K562 (cell line): Measurements from ENCODE around the gene ADAM30. TPM values are rescaled to one million over a fixed set of nuclear protein-coding genes. Genes with fewer than 3 reads are reported as not detected.

Source experiments
- ATAC-seq: fragments of 200-7000 bp; cut with Tn5 transposase; 3 replicates; pipeline ENCODE4 v1.9.1; 2020; ENCODE audit warnings: moderate library complexity
- BruUV-seq: library from RNA; stranded (reverse); fragments of 400-500 nt; replicated peaks from 2 replicates; lab custom pipeline; 2021; lab: Mats Ljungman, UMichigan
- CTCF ChIA-PET: fragments of 300-600 bp; formaldehyde crosslinking; extraction: SDS; loops from one replicate; lab custom pipeline; 2021; ENCODE audit warnings: low intra/inter-chr PET ratio; lab: Yijun Ruan, JAX
- POLR2A ChIA-PET: fragments of 300-600, 350-650 bp; sonication (Branson Sonifier 250); formaldehyde crosslinking; extraction: SDS; loops from one replicate; lab custom pipeline; 2021; ENCODE audit warnings: antibody characterized with exemption, inconsistent platforms; lab: Yijun Ruan, JAX
- DNase-seq, 4 experiments: peaks; one replicate each; pipeline versions ENCODE4 v3.0.0 to v3.0.0-alpha.2; 2011 to 2018; ENCODE audit warnings: low spot score in 3 of 4, mixed read lengths in 3 of 4; ENCODE audit errors: extremely low read depth in 1 of 4
- FAIRE-seq: peaks from 2 replicates; lab custom pipeline; 2011; peaks lifted over from hg19 to GRCh38; lab: Jason Lieb, UNC
- H2AFZ ChIP-seq: 2 replicates; pipeline ENCODE4 v1.6.0; 2011; ENCODE audit warnings: low read depth, low read length, control low read depth, inconsistent platforms
- H3K27ac ChIP-seq: fragments of 200-600 bp; 3 replicates; pipeline ENCODE4 v1.8.0; 2011; ENCODE audit warnings: low read depth, mild to moderate bottlenecking, control low read depth, inconsistent platforms, low read length, moderate library complexity, mixed read lengths; ENCODE audit errors: extremely low read depth
- H3K27me3 ChIP-seq, 2 experiments: fragments of 300-600 bp in 1 of 2; 2 replicates in 1 of 2; 3 replicates in 1 of 2; pipeline versions ENCODE4 v1.6.0 to v1.8.0; 2011; ENCODE audit warnings: inconsistent platforms in 2 of 2, low read length in 2 of 2, mild to moderate bottlenecking in 1 of 2, mixed read lengths in 1 of 2, moderate library complexity in 1 of 2; ENCODE audit not compliant: control insufficient read depth in 2 of 2, insufficient read depth in 2 of 2
- H3K36me3 ChIP-seq: fragments of 300-600 bp; 3 replicates; pipeline ENCODE4 v1.8.0; 2011; ENCODE audit warnings: mild to moderate bottlenecking, low read length, inconsistent platforms; ENCODE audit not compliant: control insufficient read depth, insufficient read depth
- H3K4me1 ChIP-seq, 2 experiments: fragments of 200-600 bp in 1 of 2; replicated peaks in 1 of 2; 2 replicates in 1 of 2; 3 replicates in 1 of 2; pipeline versions ENCODE4 v1.5.1 to v1.8.0; 2011; ENCODE audit warnings: inconsistent platforms in 2 of 2, low read length in 2 of 2, mild to moderate bottlenecking in 1 of 2, mixed read lengths in 1 of 2, moderate library complexity in 1 of 2; ENCODE audit not compliant: control insufficient read depth in 2 of 2, insufficient read depth in 2 of 2
- H3K4me2 ChIP-seq: 2 replicates; pipeline ENCODE4 v1.6.1; 2011; ENCODE audit warnings: low read length, control low read depth, inconsistent platforms, mixed read lengths; ENCODE audit not compliant: insufficient read depth
- H3K4me3 ChIP-seq: fragments of 200-600 bp; sonication (generic), shearing (Covaris generic); 2 replicates; pipeline ENCODE4 v1.5.1; 2016; ENCODE audit warnings: control low read depth, inconsistent platforms
- H3K79me2 ChIP-seq: fragments of 200-600 bp; 3 replicates; pipeline ENCODE4 v1.8.0; 2011; ENCODE audit warnings: low read length, inconsistent platforms; ENCODE audit not compliant: control insufficient read depth, insufficient read depth
- H3K9ac ChIP-seq, 2 experiments: 2 replicates each; pipeline versions ENCODE4 v1.6.0 to v1.6.1; 2011; ENCODE audit warnings: low read depth in 2 of 2, low read length in 2 of 2, control low read depth in 1 of 2, inconsistent platforms in 1 of 2, mild to moderate bottlenecking in 1 of 2, mixed read lengths in 1 of 2; ENCODE audit not compliant: insufficient read depth in 1 of 2
- H3K9me1 ChIP-seq: one replicate; pipeline ENCODE4 v1.6.0; 2011; ENCODE audit warnings: inconsistent platforms, mild to moderate bottlenecking, low read length, moderate library complexity; ENCODE audit not compliant: control insufficient read depth, insufficient read depth
- H3K9me3 ChIP-seq: replicated peaks from 2 replicates; pipeline ENCODE4 v1.5.1; 2011; ENCODE audit warnings: low read depth, low read length, inconsistent platforms; ENCODE audit not compliant: control insufficient read depth, insufficient read depth
- H4K20me1 ChIP-seq: replicated peaks from 2 replicates; pipeline ENCODE4 v1.6.1; 2011; ENCODE audit warnings: low read length, inconsistent platforms, mixed read lengths; ENCODE audit not compliant: control insufficient read depth, insufficient read depth
- CBX8 ChIP-seq: fragments of 200-600 bp; sonication (generic); IDR thresholded peaks from 2 replicates; pipeline ENCODE4 v1.6.1; 2012; ENCODE audit warnings: borderline replicate concordance, mixed run types, low read depth, mild to moderate bottlenecking, moderate library complexity, mixed read lengths, low read length, control low read depth, inconsistent platforms; ENCODE audit not compliant: poor library complexity, severe bottlenecking; ENCODE audit errors: extremely low read depth
- LEF1 ChIP-seq: fragments of 450-650 bp; IDR thresholded peaks from 2 replicates; pipeline ENCODE4 v1.6.1; 2016; ENCODE audit warnings: mild to moderate bottlenecking
- OTX1 ChIP-seq: fragments of 450-650 bp; formaldehyde crosslinking; IDR thresholded peaks from 2 replicates; pipeline ENCODE4 v1.4.0; 2022; ENCODE audit warnings: mild to moderate bottlenecking
- PHF20 ChIP-seq: fragments of 450-650 bp; IDR thresholded peaks from 2 replicates; pipeline ENCODE4 v1.6.1; 2018; ENCODE audit not compliant: partially characterized antibody
- RBM15 ChIP-seq: fragments of 200-400 bp; formaldehyde crosslinking; IDR thresholded peaks from 2 replicates; pipeline ENCODE4 v1.6.1; 2018; ENCODE audit warnings: mild to moderate bottlenecking, low read length, moderate library complexity; ENCODE audit not compliant: insufficient read depth
- RNF2 ChIP-seq: sonication (generic); IDR thresholded peaks from 2 replicates; pipeline ENCODE4 v1.6.1; 2016
- SMARCB1 ChIP-seq: IDR thresholded peaks from 2 replicates; pipeline ENCODE4 v1.6.1; 2011; ENCODE audit warnings: improper control_type of control experiment, low read depth; ENCODE audit not compliant: insufficient read length
- ZNF217 ChIP-seq: sonication (generic); formaldehyde crosslinking; IDR thresholded peaks from 2 replicates; pipeline ENCODE4 v1.8.0; 2022; ENCODE audit warnings: mild to moderate bottlenecking, missing genetic modification reagents
- ZNF3 ChIP-seq: fragments of 250-450 bp; sonication (Bioruptor Pico); IDR thresholded peaks from 2 replicates; pipeline ENCODE4 v1.5.0; 2021; ENCODE audit warnings: mild to moderate bottlenecking, moderate library complexity
- ZNF695 ChIP-seq: fragments of 450-650 bp; formaldehyde crosslinking; IDR thresholded peaks from 2 replicates; pipeline ENCODE4 v1.4.0; 2020; ENCODE audit warnings: mild to moderate bottlenecking, moderate library complexity
- ZNF75A ChIP-seq: fragments of 450-650 bp; formaldehyde crosslinking; IDR thresholded peaks from 2 replicates; pipeline ENCODE4 v1.4.0; 2020; ENCODE audit warnings: mild to moderate bottlenecking
- WGBS: fragments of 100-300 bp; shearing (Covaris generic); methylation state at CpG from one replicate; pipeline ENCODE4 v1.1.6; 2016; ENCODE audit warnings: low coverage, mixed read lengths; ENCODE audit not compliant: insufficient coverage; ENCODE audit errors: missing lambda C conversion rate; 5-methylcytosine and 5-hydroxymethylcytosine counted together
- in situ Hi-C: fragments of 300-500 bp; cut with MboI; formaldehyde crosslinking; loops from 4 replicates; pipeline ENCODE4 v1.15.0; 2018; ENCODE audit warnings: inconsistent platforms, mixed read lengths
- intact Hi-C: fragments of 100-400 bp; cut with micrococcal nuclease; formaldehyde crosslinking; loops from 2 replicates; pipeline ENCODE4 v1.14.2; 2022
- polyA plus RNA-seq, 8 experiments: library from polyadenylated mRNA; depleted of rRNA in 4 of 8; stranded (reverse) in 5 of 8; unstranded in 3 of 8; fragments of >200 nt; fragmentation: Nextera tagmentation in 2 of 8; fragmentation: Illumina TruSeq in 1 of 8; extraction: Ambion mirVana in 2 of 8; extraction: Trizol in 1 of 8; gene quantifications; 2 replicates each; pipeline versions ENCODE4 v1.2.1 to v1.2.3, GENCODE V29; 2011 to 2014; ENCODE audit warnings: inconsistent platforms in 1 of 8, missing spikeins in 1 of 8
- total RNA-seq, 7 experiments: library from RNA; depleted of rRNA in 6 of 7; stranded (reverse); fragments of >200 nt in 6 of 7; fragmentation: Illumina TruSeq in 2 of 7; extraction: Trizol in 2 of 7; gene quantifications; 2 replicates each; pipeline versions ENCODE4 v1.2.1 to v1.2.3, GENCODE V29; 2011 to 2021; ENCODE audit warnings: low replicate concordance in 1 of 7
- TF ChIP-seq, protein P1 (sequence below): fragments of 450-650 bp; formaldehyde crosslinking; IDR thresholded peaks from 2 replicates; pipeline ENCODE4 v1.4.0; 2022; ENCODE audit warnings: mild to moderate bottlenecking, moderate library complexity
- TF ChIP-seq, protein P2 (sequence below): fragments of 450-650 bp; formaldehyde crosslinking; IDR thresholded peaks from 2 replicates; pipeline ENCODE4 v1.4.0; 2020; ENCODE audit warnings: mild to moderate bottlenecking, moderate library complexity

Gene ADAM30
- total and polyA plus RNA-seq, 9 of the 15 experiments (the other 6 are each of a cell fraction or from before 2014, with no cell fraction given), result not detected

DNA sequence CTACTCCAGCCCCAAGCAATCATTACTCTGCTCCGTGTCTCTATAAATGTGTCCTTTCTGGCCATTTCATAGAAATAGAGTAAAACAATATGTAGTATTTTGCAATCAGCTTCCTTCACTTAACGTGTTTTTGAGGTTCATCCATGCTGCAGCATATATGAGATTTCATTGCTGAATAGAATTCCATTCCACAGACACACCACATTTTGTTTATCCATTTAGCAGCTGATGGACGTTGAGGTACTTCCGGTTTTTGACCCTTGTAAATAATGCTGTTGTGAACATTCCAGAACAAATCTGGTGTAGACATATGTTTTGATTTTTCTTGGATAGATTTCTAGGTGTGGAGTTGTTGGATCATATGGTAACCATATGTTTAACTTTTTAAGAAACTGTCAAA, 30.7 kb downstream of the ADAM30 start:
- Histone ChIP-seq H3K9me1 (no peaks in the 10 kb centered on the region), H3K9me3 (no peaks in the 10 kb centered on the region), H2AFZ (no peak overlapping the region), H3K4me2 (no peak overlapping the region), H3K36me3 (no peaks in the 10 kb centered on the region), H3K27ac (no peak overlapping the region), H3K27me3 (no peaks in the 10 kb centered on the region), H3K9ac (no peak overlapping the region), H4K20me1 (no peaks in the 10 kb centered on the region), H3K79me2 (no peaks in the 10 kb centered on the region), H3K4me3 (no peak overlapping the region), H3K4me1 (0 out of 5 replicates have a peak, but pooled peaks cover 0 to 2% of the 10 kb centered on the region in 2 experiments)
- DNase-seq (no peak), ATAC-seq (no peak), FAIRE-seq (no peak)
- TF ChIP-seq, protein P1, sequence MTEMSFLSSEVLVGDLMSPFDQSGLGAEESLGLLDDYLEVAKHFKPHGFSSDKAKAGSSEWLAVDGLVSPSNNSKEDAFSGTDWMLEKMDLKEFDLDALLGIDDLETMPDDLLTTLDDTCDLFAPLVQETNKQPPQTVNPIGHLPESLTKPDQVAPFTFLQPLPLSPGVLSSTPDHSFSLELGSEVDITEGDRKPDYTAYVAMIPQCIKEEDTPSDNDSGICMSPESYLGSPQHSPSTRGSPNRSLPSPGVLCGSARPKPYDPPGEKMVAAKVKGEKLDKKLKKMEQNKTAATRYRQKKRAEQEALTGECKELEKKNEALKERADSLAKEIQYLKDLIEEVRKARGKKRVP (CRISPR knock-in tag), result no peak
- TF ChIP-seq RNF2, result no peak
- TF ChIP-seq ZNF695, result no peak
- no peak for TF ChIP-seq RBM15
- no peak for TF ChIP-seq CBX8
- TF ChIP-seq, protein P2, sequence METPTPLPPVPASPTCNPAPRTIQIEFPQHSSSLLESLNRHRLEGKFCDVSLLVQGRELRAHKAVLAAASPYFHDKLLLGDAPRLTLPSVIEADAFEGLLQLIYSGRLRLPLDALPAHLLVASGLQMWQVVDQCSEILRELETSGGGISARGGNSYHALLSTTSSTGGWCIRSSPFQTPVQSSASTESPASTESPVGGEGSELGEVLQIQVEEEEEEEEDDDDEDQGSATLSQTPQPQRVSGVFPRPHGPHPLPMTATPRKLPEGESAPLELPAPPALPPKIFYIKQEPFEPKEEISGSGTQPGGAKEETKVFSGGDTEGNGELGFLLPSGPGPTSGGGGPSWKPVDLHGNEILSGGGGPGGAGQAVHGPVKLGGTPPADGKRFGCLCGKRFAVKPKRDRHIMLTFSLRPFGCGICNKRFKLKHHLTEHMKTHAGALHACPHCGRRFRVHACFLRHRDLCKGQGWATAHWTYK (CRISPR knock-in tag), result no peak
- TF ChIP-seq ZNF3 (CRISPR knock-in tag), result no peak
- TF ChIP-seq LEF1, result no peak
- no peak for TF ChIP-seq ZNF75A
- TF ChIP-seq OTX1 (CRISPR knock-in tag), result no peak
- no peak for TF ChIP-seq SMARCB1
- TF ChIP-seq ZNF217 (CRISPR knock-in tag), result no peak
- no peak for TF ChIP-seq PHF20
- WGBS, result 24% methylated on average over 4 of the region's 4 CpGs
- no TSS peak for BruUV-seq
- intact Hi-C loops, result no loop called here
- CTCF ChIA-PET, result no interaction called here
- POLR2A ChIA-PET, result no interaction called here
- in situ Hi-C loops, result no loop called here
